DOHH2 (cell line): Measurements from ENCODE around the gene MCUB.

Experiments used
- EZH2phosphoT487 ChIP-seq: fragments of 200-600 bp; sonication (generic); IDR thresholded peaks from 2 replicates; pipeline ENCODE4 v1.6.1; 2017; ENCODE audit warnings: borderline replicate concordance, mild to moderate bottlenecking, antibody characterized with exemption, low read length, moderate library complexity, mixed read lengths
- TF ChIP-seq, protein P1 (sequence below): fragments of 200-600 bp; sonication (generic); IDR thresholded peaks from one replicate; pipeline ENCODE4 v1.5.1; 2014; ENCODE audit warnings: antibody characterized with exemption, mild to moderate bottlenecking, low read depth, low read length; ENCODE audit not compliant: poor library complexity, severe bottlenecking

GRCh38 chr4:109690690-109691410, 130.8 kb downstream of the MCUB start:
- TF ChIP-seq, protein P1, sequence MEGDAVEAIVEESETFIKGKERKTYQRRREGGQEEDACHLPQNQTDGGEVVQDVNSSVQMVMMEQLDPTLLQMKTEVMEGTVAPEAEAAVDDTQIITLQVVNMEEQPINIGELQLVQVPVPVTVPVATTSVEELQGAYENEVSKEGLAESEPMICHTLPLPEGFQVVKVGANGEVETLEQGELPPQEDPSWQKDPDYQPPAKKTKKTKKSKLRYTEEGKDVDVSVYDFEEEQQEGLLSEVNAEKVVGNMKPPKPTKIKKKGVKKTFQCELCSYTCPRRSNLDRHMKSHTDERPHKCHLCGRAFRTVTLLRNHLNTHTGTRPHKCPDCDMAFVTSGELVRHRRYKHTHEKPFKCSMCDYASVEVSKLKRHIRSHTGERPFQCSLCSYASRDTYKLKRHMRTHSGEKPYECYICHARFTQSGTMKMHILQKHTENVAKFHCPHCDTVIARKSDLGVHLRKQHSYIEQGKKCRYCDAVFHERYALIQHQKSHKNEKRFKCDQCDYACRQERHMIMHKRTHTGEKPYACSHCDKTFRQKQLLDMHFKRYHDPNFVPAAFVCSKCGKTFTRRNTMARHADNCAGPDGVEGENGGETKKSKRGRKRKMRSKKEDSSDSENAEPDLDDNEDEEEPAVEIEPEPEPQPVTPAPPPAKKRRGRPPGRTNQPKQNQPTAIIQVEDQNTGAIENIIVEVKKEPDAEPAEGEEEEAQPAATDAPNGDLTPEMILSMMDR, result no peak
- no peak for TF ChIP-seq EZH2phosphoT487
